HG03060 (cell line): Measurements from ENCODE around the gene NTSR1.

Experiments used
- ATAC-seq: cut with Tn5 transposase; IDR thresholded peaks from one replicate; pipeline ENCODE4 v1.9.1; 2021; ENCODE audit warnings: low read depth, moderate number of reproducible peaks; ENCODE audit not compliant: unreplicated experiment

The NTSR1 gene

GRCh38 chr20:62723768-62724450 is 15.3 kb downstream of the NTSR1 start:
- ATAC-seq = no peak

GRCh38 chr20:62724692-62725595 is 16.3 kb downstream of the NTSR1 start:
- ATAC-seq = no peak

- no peak for ATAC-seq
Observed at GRCh38 chr20:62725596-62726268, 17.1 kb downstream of the NTSR1 start.

DNA sequence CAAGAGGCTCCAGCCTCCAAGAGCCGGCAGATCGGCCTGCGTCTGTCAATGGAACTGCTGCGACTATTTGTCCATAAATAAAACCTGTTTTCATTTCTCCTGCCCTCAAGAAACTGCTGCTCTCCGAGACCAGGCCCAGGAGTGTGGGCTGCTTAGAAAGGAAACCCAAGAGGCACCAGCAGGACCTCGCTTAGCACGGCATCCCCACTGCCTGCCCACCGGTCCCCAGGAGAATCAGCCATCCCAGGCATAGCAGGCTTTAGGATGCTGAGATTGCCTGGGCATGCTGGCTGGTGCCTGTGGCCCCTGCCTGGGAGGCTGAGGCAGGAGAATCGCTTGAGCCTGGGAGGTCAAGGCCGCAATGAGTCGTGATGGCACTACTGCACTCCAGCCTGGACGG is 17.6 kb downstream of the NTSR1 start:
- no peak for ATAC-seq

DNA sequence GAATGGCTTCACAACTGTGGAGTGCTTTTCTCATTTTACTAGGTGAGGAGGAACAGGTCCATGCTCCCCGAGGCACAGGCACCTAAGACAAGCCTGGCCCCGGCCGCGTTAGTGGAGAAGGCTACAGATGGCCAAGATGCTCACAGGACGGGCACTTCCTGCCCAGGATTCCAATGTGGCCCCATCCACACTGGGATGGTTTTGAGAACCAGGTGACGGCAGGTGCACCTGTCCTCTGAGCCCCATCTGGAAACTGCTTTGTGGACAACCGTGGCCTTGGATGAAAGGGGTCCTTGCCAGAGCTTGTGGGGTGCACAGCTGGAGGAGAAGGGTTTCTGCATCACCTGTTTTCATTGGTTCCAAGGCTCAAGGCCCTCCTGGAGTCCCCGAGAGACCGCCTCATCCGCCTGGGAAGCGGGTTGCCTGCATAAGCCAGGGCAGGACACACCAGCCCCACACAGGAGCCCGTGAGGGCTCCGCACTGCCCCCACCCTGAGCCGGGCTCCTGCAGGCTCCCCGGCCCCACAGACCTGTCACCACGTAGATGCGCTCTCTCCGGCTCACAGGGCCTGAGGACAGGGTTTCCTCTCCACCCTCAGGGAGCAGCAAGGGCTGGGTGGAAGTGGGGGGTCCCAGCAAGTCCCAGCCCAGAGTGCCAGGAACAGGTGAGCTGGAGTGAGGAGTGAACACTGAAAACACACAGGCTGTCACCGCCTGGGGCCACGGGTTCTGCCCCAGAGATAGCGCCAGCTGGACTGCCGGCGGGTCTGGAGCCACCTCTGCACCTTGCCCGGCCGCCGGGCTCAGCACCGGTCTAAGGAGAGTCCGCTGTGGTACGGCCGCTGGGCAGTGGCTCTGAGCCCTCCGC is 18.3 kb downstream of the NTSR1 start:
- ATAC-seq = no peak

- no peak for ATAC-seq
Observed at GRCh38 chr20:62727584-62728027, 19.0 kb downstream of the NTSR1 start.

GRCh38 chr20:62728028-62728780 is 19.6 kb downstream of the NTSR1 start:
- ATAC-seq = no peak

DNA sequence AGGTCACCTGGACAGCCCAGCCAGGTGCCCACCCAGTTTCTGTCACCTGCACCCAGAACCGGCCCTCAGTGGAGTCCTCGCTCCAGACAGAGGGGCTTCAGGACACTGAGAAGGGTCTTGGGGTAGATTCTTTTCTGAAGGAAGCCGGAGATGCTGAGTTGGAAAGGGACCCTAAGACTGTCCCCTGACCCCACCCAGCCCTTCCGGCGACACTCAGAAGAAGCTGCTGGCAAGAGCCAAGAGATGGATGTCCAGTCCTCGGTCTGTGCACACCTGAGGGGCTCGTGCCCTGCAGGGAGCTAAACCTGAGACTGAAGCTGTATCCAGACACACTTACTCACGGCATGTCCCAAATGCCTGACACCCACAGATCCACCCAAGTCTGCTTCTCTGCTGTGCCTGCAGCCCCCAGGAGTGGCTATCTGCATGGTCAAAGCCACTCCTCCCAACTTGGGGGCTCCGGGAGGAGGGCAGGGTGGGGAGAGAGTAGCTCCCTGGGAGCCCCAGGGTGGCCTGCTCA is 20.2 kb downstream of the NTSR1 start:
- no peak for ATAC-seq

DNA sequence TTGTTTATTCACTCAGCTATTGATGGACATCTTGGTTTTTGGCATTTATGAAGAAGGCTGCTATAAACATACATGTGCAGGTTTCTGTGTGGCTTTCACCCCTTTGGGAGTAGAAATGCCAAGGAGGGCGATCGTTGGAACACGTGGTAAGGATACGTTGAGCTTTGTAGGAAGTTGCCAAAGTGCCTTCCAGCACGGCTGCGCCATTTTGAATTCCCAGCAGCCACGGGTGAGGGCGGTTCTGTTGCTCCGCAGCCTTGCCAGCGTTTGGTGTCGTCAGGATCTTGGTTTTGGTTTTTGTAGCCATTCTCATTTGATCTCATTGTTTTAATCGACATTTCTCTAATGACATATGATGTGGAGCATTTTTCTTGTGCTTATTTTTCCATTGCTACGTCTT is 21.8 kb downstream of the NTSR1 start:
- ATAC-seq = no peak

GRCh38 chr20:62732031-62732760 is 23.6 kb downstream of the NTSR1 start:
- ATAC-seq = no peak

DNA sequence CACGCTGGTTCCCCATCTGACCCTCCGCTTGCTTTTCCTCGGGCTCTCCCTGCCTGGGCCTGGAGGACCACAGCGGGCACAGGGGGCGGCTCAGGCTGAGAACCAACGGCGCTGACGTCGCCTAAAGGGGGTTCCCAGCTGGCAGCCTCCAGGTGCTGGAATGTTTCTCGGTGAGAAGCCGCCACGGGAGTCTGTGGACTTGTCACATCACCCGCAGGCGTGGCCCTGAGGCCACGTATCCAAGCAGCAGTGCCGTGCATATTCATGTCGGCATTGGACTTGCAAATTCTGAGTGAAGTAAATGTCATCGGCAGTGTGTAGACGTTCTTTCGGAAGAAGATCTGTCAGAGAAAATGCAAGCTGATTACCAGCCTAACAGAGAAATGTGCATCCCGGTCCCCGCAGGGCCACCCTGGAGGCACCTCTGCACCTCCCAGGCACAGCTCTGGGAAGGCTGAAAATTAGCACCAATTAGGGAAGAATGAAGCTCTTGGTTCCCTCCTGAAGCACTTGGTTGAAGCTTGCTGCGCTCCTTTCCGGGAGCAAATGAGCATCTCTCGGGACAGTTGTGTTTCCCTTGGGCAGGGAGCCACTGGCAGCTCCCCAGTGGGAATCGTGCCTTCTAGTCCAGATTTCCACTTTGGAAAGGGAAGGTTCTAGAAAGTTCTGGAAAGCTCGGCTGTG is 24.3 kb downstream of the NTSR1 start:
- no peak for ATAC-seq

- ATAC-seq = no peak
Observed at GRCh38 chr20:62733526-62733842, 24.8 kb downstream of the NTSR1 start.

DNA sequence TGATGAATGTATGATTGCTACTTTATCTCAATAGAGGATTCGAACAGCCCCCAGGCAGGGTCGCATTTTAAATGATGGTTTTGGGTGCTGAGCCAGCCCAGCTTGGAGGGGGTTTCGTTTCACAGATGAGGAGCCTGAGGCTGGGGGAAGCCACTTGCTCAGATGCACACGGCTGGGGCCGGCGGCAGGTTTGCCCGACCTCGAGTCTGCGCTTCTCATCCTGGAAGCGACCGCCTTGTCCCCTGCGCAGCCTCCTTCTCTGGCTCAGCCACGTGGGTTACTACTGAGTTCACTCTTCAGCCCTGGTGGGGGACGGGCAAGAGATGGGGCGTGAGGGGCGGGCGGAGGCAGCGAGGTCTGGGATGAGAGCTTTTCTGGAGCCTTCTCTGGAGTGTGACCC is 25.3 kb downstream of the NTSR1 start:
- no peak for ATAC-seq

GRCh38 chr20:62734326-62734725 is 25.7 kb downstream of the NTSR1 start:
- no peak for ATAC-seq

DNA sequence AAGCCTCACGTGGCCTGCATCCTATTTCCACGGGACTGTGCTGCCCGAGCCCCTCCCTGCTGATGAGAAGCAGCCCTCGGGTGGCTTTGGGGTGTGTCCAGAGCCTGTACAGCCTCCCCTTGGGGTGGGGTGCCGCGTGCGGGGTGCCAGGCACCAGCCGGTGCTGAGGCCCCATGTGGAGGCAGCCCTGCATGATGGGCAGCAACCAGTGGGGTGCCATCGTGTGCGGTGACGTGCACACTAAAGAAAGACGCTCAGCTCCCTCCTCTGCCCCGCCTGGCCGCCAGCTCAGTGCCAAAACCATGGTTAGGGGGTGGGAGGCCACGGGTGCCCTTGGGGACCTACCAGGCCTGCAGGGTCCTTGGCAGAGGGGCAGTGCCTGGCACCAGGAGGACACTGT is 26.2 kb downstream of the NTSR1 start:
- ATAC-seq = no peak

GRCh38 chr20:62735331-62735821 is 26.7 kb downstream of the NTSR1 start:
- no peak for ATAC-seq

GRCh38 chr20:62736026-62736406 is 27.4 kb downstream of the NTSR1 start:
- ATAC-seq = no peak

GRCh38 chr20:62736407-62737071 is 27.9 kb downstream of the NTSR1 start:
- no peak for ATAC-seq
